ENCODE data around the gene AICDA. TPM values are rescaled to one million over a fixed set of nuclear protein-coding genes. Genes with fewer than 3 reads are reported as not detected.
"Not testable (repeated sequence)": the region's sequence is repeated elsewhere in the genome, so short reads cannot be mapped to it uniquely, and the experiment has no call there.

AICDA gene
- polyA plus RNA-seq, 3 donors = 0.13 to 0.15 TPM; not detected in 1

DNA sequence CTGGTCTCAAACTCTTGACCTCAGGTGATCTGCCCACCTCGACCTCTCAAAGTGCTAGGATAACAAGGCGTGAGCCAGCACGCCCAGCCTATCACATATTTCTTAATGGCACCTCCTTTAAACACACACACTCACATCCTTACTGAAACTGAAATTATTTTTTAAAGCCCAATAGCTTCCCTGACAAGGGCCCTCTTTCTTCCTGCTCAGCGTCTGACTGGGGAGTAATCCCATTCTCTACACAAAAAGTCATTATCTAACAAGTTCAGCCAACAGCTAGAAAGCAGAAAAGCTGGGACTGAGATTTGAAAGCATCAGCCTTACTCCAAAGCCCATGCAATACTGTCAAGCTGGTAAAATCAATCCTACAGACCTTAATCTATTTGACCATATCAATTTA is 10.0 kb upstream of the AICDA start:
- no peak overlapping the region for H3K4me2 ChIP-seq (replicated peaks; ENCODE audit: extremely low read depth, low read length, poor library complexity, severe bottlenecking)
- H3K36me3 ChIP-seq (replicated peaks in 1 of 2; ENCODE audit: control insufficient read depth in 1 of 2, insufficient read depth in 2 of 2, low read length in 2 of 2) = no peaks in the 10 kb centered on the region
- H3K27me3 ChIP-seq (ENCODE audit: control insufficient read depth in 2 of 2, insufficient read depth in 2 of 2, low read length in 2 of 2) = no peaks in the 10 kb centered on the region
- 64% methylated on average over 4 of the region's 4 CpGs for WGBS (ENCODE audit: insufficient coverage)
- Mint-ChIP-seq H3K36me3 (no peaks in the 10 kb centered on the region), H3K27me3 (ENCODE audit: low read depth in 3 of 3) (no peaks in the 10 kb centered on the region), H3K4me3 (no peak overlapping the region), H3K4me1 (peaks cover 34% of the 10 kb centered on the region), H3K9me3 (peaks cover 0 to 5% (median 1%) of the 10 kb centered on the region in 7 donors), H3K27ac (peak overlapping the region in 3 of 7 donors; percentile 13 to 73 (median 46))
- no peak for DNase-seq
- no peak for TF ChIP-seq CTCF (IDR thresholded peaks at IDR 0.05)
- H3K4me1 ChIP-seq (ENCODE audit: control insufficient read depth in 1 of 2, insufficient read depth in 2 of 2, low read length in 2 of 2) = peaks cover 27 to 43% of the 10 kb centered on the region in 2 donors
- H3K4me3 ChIP-seq (replicated peaks in 1 of 3; ENCODE audit: low read depth in 2 of 3, low read length in 3 of 3) = no peak overlapping the region
- H3K79me2 ChIP-seq (ENCODE audit: insufficient read depth, low read length) = no peaks in the 10 kb centered on the region
- H3K9me3 ChIP-seq (replicated peaks in 1 of 2; ENCODE audit: control insufficient read depth in 1 of 2, insufficient read depth in 1 of 2, low read length in 2 of 2) = no peaks in the 10 kb centered on the region
- H2AFZ ChIP-seq (ENCODE audit: insufficient read depth, low read depth, low read length, poor library complexity, severe bottlenecking) = no peak overlapping the region
- H3K9ac ChIP-seq (ENCODE audit: insufficient read depth, low read length, poor library complexity, severe bottlenecking) = no peak overlapping the region
- H3K27ac ChIP-seq (ENCODE audit: low read depth in 1 of 2, low read length in 2 of 2) = no peak overlapping the region
- intact Hi-C loops (cut with micrococcal nuclease) = no loop called here
- no peaks in the 10 kb centered on the region for H4K20me1 ChIP-seq (ENCODE audit: insufficient read depth, low read length)

- no peak overlapping the region for H3K27ac ChIP-seq (ENCODE audit: low read depth in 1 of 2, low read length in 2 of 2)
- no peak overlapping the region for H3K4me2 ChIP-seq (replicated peaks; ENCODE audit: extremely low read depth, low read length, poor library complexity, severe bottlenecking)
- no peaks in the 10 kb centered on the region for H4K20me1 ChIP-seq (ENCODE audit: insufficient read depth, low read length)
- Mint-ChIP-seq H3K36me3 (no peaks in the 10 kb centered on the region), H3K27ac (no peak overlapping the region), H3K27me3 (ENCODE audit: low read depth in 3 of 3) (peaks cover 0 to 3% (median 1%) of the 10 kb centered on the region in 3 donors), H3K9me3 (peaks cover 0 to 2% (median 0%) of the 10 kb centered on the region in 7 donors), H3K4me3 (no peak overlapping the region), H3K4me1 (peaks cover 34% of the 10 kb centered on the region)
- H2AFZ ChIP-seq (ENCODE audit: insufficient read depth, low read depth, low read length, poor library complexity, severe bottlenecking) = no peak overlapping the region
- no peak for TF ChIP-seq CTCF (IDR thresholded peaks at IDR 0.05)
- no peak for DNase-seq
- no peak overlapping the region for H3K4me3 ChIP-seq (replicated peaks in 1 of 3; ENCODE audit: low read depth in 2 of 3, low read length in 3 of 3)
- WGBS (ENCODE audit: insufficient coverage) = 94% methylated on average over 3 of the region's 6 CpGs
- H3K36me3 ChIP-seq (replicated peaks in 1 of 2; ENCODE audit: control insufficient read depth in 1 of 2, insufficient read depth in 2 of 2, low read length in 2 of 2) = no peaks in the 10 kb centered on the region
- H3K27me3 ChIP-seq (ENCODE audit: control insufficient read depth in 2 of 2, insufficient read depth in 2 of 2, low read length in 2 of 2) = no peaks in the 10 kb centered on the region
- H3K4me1 ChIP-seq (ENCODE audit: control insufficient read depth in 1 of 2, insufficient read depth in 2 of 2, low read length in 2 of 2) = peaks cover 20 to 39% of the 10 kb centered on the region in 2 donors
- intact Hi-C loops (cut with micrococcal nuclease) = no loop called here
- no peaks in the 10 kb centered on the region for H3K9me3 ChIP-seq (replicated peaks in 1 of 2; ENCODE audit: control insufficient read depth in 1 of 2, insufficient read depth in 1 of 2, low read length in 2 of 2)
- H3K79me2 ChIP-seq (ENCODE audit: insufficient read depth, low read length) = no peaks in the 10 kb centered on the region
- no peak overlapping the region for H3K9ac ChIP-seq (ENCODE audit: insufficient read depth, low read length, poor library complexity, severe bottlenecking)
These were observed 2.5 kb upstream of the AICDA start for GRCh38 chr12:8615206-8615605.

- H3K4me3 ChIP-seq (replicated peaks in 1 of 3; ENCODE audit: low read depth in 2 of 3, low read length in 3 of 3); H3K36me3 ChIP-seq (replicated peaks in 1 of 2; ENCODE audit: control insufficient read depth in 1 of 2, insufficient read depth in 2 of 2, low read length in 2 of 2); H2AFZ ChIP-seq (ENCODE audit: insufficient read depth, low read depth, low read length, poor library complexity, severe bottlenecking); H4K20me1 ChIP-seq (ENCODE audit: insufficient read depth, low read length); H3K27me3 ChIP-seq (ENCODE audit: control insufficient read depth in 2 of 2, insufficient read depth in 2 of 2, low read length in 2 of 2); H3K36me3 Mint-ChIP-seq; H3K4me3 Mint-ChIP-seq; H3K27ac Mint-ChIP-seq; H3K79me2 ChIP-seq (ENCODE audit: insufficient read depth, low read length); H3K9me3 ChIP-seq (replicated peaks in 1 of 2; ENCODE audit: control insufficient read depth in 1 of 2, insufficient read depth in 1 of 2, low read length in 2 of 2); H3K4me2 ChIP-seq (replicated peaks; ENCODE audit: extremely low read depth, low read length, poor library complexity, severe bottlenecking); H3K9ac ChIP-seq (ENCODE audit: insufficient read depth, low read length, poor library complexity, severe bottlenecking); H3K27me3 Mint-ChIP-seq (ENCODE audit: low read depth in 3 of 3); H3K9me3 Mint-ChIP-seq; H3K27ac ChIP-seq (ENCODE audit: low read depth in 1 of 2, low read length in 2 of 2): not testable (repeated sequence)
- intact Hi-C loops (cut with micrococcal nuclease) = loop anchor here in 1 of 2 donors (5.0 kb wide), 1 partner anchor 62 kb away; no protein-coding TSS in a partner anchor
- H3K4me1 ChIP-seq (ENCODE audit: control insufficient read depth in 1 of 2, insufficient read depth in 2 of 2, low read length in 2 of 2) = peaks cover 18 to 36% of the 10 kb centered on the region in 2 donors
- H3K4me1 Mint-ChIP-seq = peaks cover 30% of the 10 kb centered on the region
- peak in 1 of 3 donors; percentile 30 for DNase-seq
- no CpG with 5 or more reads among the region's 1 CpG for WGBS (ENCODE audit: insufficient coverage)
These were observed 1.2 kb upstream of the AICDA start for GRCh38 chr12:8613881-8614280.

Data from CD14-positive monocyte (primary cell).